ENCODE data around the gene RINL.

RINL gene

GRCh38 chr19:38848299-38849146 is 29.6 kb downstream of the RINL start:
- DNase-seq: no peak

- no peak for DNase-seq
Measured at GRCh38 chr19:38846097-38846496, 32.0 kb downstream of the RINL start.

- DNase-seq: no peak
Measured at GRCh38 chr19:38845374-38846024, 32.6 kb downstream of the RINL start.

- DNase-seq: no peak
Measured at GRCh38 chr19:38844093-38844686, 33.9 kb downstream of the RINL start.

- no peak for DNase-seq
Measured at GRCh38 chr19:38843175-38843758, 34.8 kb downstream of the RINL start.

- DNase-seq: no peak
Measured at GRCh38 chr19:38842439-38843174, 35.5 kb downstream of the RINL start.

GRCh38 chr19:38841787-38842438 is 36.2 kb downstream of the RINL start:
- DNase-seq: no peak

- DNase-seq: no peak
Measured at GRCh38 chr19:38841180-38841766, 36.8 kb downstream of the RINL start.

- no peak for DNase-seq
Measured at GRCh38 chr19:38840583-38840968, 37.5 kb downstream of the RINL start.

GRCh38 chr19:38839816-38840582 is 38.1 kb downstream of the RINL start:
- no peak for DNase-seq

GRCh38 chr19:38838986-38839761 is 38.9 kb downstream of the RINL start:
- no peak for DNase-seq

GRCh38 chr19:38838208-38838985 is 39.7 kb downstream of the RINL start:
- DNase-seq: no peak

- DNase-seq: peak; percentile 25
Measured at GRCh38 chr19:38837656-38838121, 40.4 kb downstream of the RINL start.

- DNase-seq: no peak
Measured at GRCh38 chr19:38836983-38837626, 41.0 kb downstream of the RINL start.

- DNase-seq: no peak
Measured at GRCh38 chr19:38836159-38836982, 41.7 kb downstream of the RINL start.

- no peak for DNase-seq
Measured at GRCh38 chr19:38834590-38834989, 43.5 kb downstream of the RINL start.

GRCh38 chr19:38834104-38834490 is 44.0 kb downstream of the RINL start:
- no peak for DNase-seq

- DNase-seq: no peak
Measured at GRCh38 chr19:38833092-38833425, 45.0 kb downstream of the RINL start.

Measured in T1000 (cell line).